Subcutaneous adipose tissue (tissue), 4 donors: ENCODE results near the gene NUCKS1. TPM values are rescaled to one million over a fixed set of nuclear protein-coding genes. Genes with fewer than 3 reads are reported as not detected.

Experiments
- small RNA-seq: library from RNA; depleted of rRNA; stranded (forward); fragments of <200 nt; gene quantifications from one replicate; pipeline ENCODE3, GENCODE V24; 2016
- total RNA-seq, 4 donors: library from RNA; depleted of rRNA; stranded (reverse); fragments of >200 nt; gene quantifications; one replicate each; pipeline ENCODE4 v1.1.0, GENCODE V29; 2016
- TF ChIP-seq, protein P1 (sequence below): fragments of 450-650 bp; IDR thresholded peaks from one replicate; pipeline ENCODE4 v1.5.1; 2016; ENCODE audit warnings: low read depth, mild to moderate bottlenecking, control low read depth, antibody characterized with exemption, moderate library complexity

NUCKS1 gene
- total RNA-seq, 4 donors from 2014 or later, result 60.2 to 111 (median 74.3) TPM

DNA sequence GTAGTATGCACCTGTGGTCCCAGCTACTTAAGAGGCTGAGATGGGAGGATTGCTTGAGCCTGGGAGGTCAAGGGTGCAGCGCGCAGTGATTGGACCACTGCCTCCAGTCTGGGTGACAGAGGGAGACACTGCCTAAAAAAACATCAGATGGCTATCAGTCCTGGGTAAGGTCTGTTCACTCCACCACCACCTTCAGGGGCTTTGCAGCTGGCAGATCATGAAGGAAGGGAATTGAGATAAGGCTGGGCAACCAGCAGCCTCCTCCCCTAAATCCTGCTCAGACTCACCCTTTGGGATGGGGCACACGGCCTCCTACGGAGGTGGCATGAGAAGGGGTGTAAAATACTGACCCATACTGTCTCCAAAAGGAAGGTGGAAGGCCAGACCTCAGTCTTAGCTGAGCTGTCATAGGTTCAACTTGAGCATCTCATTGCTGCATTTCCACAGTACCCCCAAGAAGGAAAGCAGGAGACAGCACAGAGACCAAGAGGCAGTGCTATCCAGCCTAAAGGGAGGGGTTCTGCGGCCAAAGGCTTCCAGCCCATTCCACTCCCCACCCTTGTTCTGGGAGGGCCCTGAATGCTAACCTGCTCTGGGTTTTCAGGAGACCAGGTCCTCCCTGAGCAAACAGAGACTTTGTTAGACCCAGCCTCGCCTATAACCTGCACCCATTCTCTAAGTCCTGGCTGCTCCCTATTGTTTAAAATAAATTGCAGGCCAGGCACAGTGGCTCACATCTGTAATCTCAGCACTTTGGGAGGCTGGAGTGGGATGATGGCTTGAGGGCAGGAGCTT, 83.4 kb downstream of the NUCKS1 start:
- TF ChIP-seq, protein P1, sequence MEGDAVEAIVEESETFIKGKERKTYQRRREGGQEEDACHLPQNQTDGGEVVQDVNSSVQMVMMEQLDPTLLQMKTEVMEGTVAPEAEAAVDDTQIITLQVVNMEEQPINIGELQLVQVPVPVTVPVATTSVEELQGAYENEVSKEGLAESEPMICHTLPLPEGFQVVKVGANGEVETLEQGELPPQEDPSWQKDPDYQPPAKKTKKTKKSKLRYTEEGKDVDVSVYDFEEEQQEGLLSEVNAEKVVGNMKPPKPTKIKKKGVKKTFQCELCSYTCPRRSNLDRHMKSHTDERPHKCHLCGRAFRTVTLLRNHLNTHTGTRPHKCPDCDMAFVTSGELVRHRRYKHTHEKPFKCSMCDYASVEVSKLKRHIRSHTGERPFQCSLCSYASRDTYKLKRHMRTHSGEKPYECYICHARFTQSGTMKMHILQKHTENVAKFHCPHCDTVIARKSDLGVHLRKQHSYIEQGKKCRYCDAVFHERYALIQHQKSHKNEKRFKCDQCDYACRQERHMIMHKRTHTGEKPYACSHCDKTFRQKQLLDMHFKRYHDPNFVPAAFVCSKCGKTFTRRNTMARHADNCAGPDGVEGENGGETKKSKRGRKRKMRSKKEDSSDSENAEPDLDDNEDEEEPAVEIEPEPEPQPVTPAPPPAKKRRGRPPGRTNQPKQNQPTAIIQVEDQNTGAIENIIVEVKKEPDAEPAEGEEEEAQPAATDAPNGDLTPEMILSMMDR, result no peak

DNA sequence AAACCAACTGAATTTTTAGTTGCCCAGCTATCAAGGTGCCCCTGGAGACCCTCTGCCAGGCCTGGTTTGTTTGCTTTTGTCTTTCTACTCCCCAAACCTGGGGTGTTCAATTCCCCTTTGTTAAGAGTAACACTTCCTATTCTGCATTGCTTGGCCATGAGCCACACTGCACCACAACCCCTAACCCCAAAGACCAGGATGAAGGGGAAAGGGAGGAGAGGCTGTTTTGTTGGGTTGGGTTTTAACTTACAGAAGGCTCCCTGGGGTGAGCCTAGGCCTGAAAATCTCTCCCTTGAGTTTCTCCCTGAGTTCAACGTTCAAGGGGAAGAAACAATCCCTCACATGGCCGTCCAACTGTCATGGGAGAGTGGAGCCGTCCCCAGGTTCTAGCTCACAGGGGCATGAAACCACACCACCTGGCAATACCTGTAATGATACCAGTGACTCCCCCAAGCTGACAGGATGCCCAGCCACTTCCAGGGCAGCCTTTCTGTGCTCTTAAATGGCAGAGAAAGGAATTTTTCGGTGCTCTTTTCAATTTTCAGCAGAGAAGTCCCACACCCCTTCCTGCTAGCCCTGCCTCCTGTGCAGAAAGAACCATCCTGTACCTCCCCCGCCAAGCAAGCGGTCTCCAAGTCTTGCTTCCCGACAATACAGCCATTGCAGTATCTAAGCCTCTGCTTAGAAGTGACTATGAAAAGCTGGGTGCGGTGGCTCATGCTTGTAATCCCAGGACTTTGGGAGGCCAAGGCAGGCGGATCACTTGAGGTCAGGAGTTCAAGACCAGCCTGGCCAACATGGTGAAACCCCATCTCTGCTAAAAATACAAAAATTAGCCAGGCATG, 84.6 kb downstream of the NUCKS1 start:
- TF ChIP-seq, protein P1, result no peak

DNA sequence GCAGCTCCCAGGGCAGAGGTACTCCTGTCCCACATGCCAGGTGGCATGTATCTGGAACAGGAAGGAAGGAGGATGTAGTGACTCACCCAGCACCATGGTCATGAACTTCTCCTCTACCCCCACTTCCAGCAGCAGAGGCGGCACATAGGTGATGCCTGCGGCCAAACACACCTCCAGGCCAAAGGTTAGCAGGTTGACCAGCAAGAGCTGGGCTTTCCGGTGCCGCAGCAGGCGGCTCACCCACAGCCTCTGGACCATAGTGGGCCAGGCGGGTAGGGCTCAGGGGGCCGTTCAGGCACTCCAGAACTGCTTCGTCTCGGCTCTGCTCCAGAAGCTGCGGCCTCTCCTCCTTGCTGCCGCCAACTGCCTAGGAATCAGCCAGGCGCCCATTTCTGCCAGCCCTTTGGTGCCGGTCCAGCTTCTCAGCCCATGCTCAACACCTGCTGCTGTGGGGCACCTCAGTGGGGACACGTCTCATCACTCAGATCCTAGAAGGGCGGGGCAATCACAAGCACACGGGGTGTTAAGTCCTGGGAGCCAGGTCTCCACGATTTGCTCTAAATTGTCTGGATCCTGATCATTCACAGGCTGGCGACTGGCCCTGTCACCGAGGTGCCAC, 85.5 kb downstream of the NUCKS1 start:
- TF ChIP-seq, protein P1, result no peak

DNA sequence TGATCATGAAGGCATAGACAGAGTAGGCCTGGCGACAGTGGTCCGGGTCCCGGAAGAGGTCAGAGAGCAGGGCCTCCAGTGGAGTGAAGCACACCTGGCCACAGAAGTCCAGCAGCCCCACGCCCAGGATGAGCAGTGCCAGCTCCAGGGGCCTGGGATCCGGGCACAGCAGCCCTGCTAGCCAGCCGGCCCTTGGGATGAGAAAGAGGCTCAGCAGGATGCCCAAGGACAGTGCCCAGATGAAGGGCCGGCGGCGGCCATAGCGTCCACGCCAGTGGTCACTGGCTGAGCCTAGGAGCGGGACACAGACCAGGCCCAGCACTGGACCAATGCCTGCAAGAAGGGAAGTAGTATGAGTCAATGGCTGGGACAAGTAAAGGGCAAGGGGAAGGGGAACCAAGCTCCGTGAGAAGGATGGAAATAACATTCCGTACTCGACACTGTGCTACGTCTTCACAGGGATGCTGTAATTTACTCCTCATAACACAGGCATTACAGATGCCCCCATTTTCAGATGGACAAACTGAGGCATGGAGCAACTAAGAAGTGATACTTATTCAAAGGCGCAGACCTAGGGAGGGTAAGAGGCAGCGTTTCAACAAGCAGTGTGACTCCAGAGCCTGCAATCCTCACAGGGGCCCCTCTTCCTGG, 86.6 kb downstream of the NUCKS1 start:
- TF ChIP-seq, protein P1, result no peak

Small RNA genes lying within 50 kb of the gene (small RNA-seq; reads per million reads assigned to genes)
- not detected for gene RF00017
- 0.61 reads per million for gene RF00139

Other genes starting within 250 kb of the NUCKS1 start
- gene CDK18, start 245.5 kb downstream of the NUCKS1 start, total RNA-seq, result 1 to 10 TPM; 1.6 to 7.8 (median 2.4) TPM
- 10 to 100 TPM; 25.8 to 42.2 (median 29.6) TPM for gene ELK4, start 118.2 kb downstream of the NUCKS1 start, total RNA-seq
- gene SLC45A3, start 69.7 kb downstream of the NUCKS1 start, total RNA-seq, result 1 to 10 TPM in 2 of 4 donors, under 1 TPM in 1, not detected in 1; 0.66 to 3.2 (median 1.3) TPM
- gene RAB29, start 25.3 kb upstream of the NUCKS1 start, total RNA-seq, result 10 to 100 TPM; 22.8 to 30.6 (median 24.9) TPM
- 10 to 100 TPM; 10.3 to 23.2 (median 15.6) TPM for gene SLC41A1, start 63.0 kb upstream of the NUCKS1 start, total RNA-seq
- gene PM20D1, start 100.0 kb upstream of the NUCKS1 start, total RNA-seq, result under 1 TPM in 1 of 4 donors, not detected in 3; 0.17 TPM
- gene SLC26A9, start 193.3 kb upstream of the NUCKS1 start, total RNA-seq, result not detected